A673 (cell line): ENCODE measurements around the gene MB21D2. TPM values are rescaled to one million over a fixed set of nuclear protein-coding genes. Genes with fewer than 3 reads are reported as not detected.

ENCODE experiments used
- BruUV-seq: library from RNA; stranded (reverse); fragments of 400-500 nt; replicated peaks from 2 replicates; lab custom pipeline; 2021; lab: Mats Ljungman, UMichigan
- CTCF ChIA-PET: fragments of 300-600 bp; sonication (Branson Sonifier 250); formaldehyde crosslinking; loops from one replicate; lab custom pipeline; 2022; ENCODE audit warnings: antibody characterized with exemption; lab: Charles Lee
- POLR2A ChIA-PET: fragments of 300-600 bp; sonication (Branson Sonifier 250); formaldehyde crosslinking; loops from one replicate; lab custom pipeline; 2022; ENCODE audit warnings: antibody characterized with exemption; ENCODE audit not compliant: low non-redundant PET; lab: Charles Lee
- DNase-seq: peaks from one replicate; pipeline ENCODE4 v3.0.0-alpha.2; 2015; ENCODE audit warnings: low spot score
- H3K27ac ChIP-seq: fragments of 200-600 bp; sonication (generic); 2 replicates; pipeline ENCODE4 v1.5.1; 2016; ENCODE audit warnings: mixed run types, low read depth, mild to moderate bottlenecking, mixed read lengths, antibody characterized with exemption, low read length; ENCODE audit not compliant: poor library complexity, severe bottlenecking
- H3K27me3 ChIP-seq: fragments of 200-600 bp; sonication (generic); replicated peaks from 2 replicates; pipeline ENCODE4 v1.6.1; 2017; ENCODE audit warnings: mixed run types, low read depth, mild to moderate bottlenecking, mixed read lengths, antibody characterized with exemption, low read length; ENCODE audit not compliant: insufficient read depth, poor library complexity
- H3K36me3 ChIP-seq: fragments of 200-600 bp; sonication (generic); 2 replicates; pipeline ENCODE4 v1.6.1; 2016; ENCODE audit warnings: mixed run types, mild to moderate bottlenecking, mixed read lengths, antibody characterized with exemption, low read length; ENCODE audit not compliant: insufficient read depth, poor library complexity, severe bottlenecking
- H3K4me1 ChIP-seq: fragments of 200-600 bp; sonication (generic); 2 replicates; pipeline ENCODE4 v1.6.1; 2017; ENCODE audit warnings: mixed run types, mild to moderate bottlenecking, mixed read lengths, antibody characterized with exemption, low read length; ENCODE audit not compliant: insufficient read depth, poor library complexity, severe bottlenecking
- H3K4me3 ChIP-seq: fragments of 200-600 bp; sonication (generic); 2 replicates; pipeline ENCODE4 v1.5.1; 2016; ENCODE audit warnings: low read depth, mixed run types, mild to moderate bottlenecking, mixed read lengths, low read length; ENCODE audit not compliant: poor library complexity, severe bottlenecking
- H3K9me3 ChIP-seq: fragments of 200-600 bp; sonication (generic); 2 replicates; pipeline ENCODE4 v1.6.1; 2016; ENCODE audit warnings: mixed run types, low read depth, mild to moderate bottlenecking, mixed read lengths, antibody characterized with exemption, low read length; ENCODE audit not compliant: poor library complexity, severe bottlenecking
- CTCF ChIP-seq: fragments of 300-800, 200-600 bp; sonication (generic); conservative IDR thresholded peaks from 2 replicates; pipeline ENCODE4 v1.5.1; 2017; ENCODE audit warnings: low read depth, mild to moderate bottlenecking, antibody characterized with exemption, low read length, moderate library complexity, mixed read lengths
- EZH2 ChIP-seq: fragments of 200-600 bp; sonication (generic); IDR thresholded peaks from 2 replicates; pipeline ENCODE4 v1.6.1; 2017; ENCODE audit warnings: borderline replicate concordance, low read depth, mild to moderate bottlenecking, mixed read lengths, antibody characterized with exemption, low read length; ENCODE audit not compliant: poor library complexity, severe bottlenecking
- intact Hi-C: fragments of 100-400 bp; cut with micrococcal nuclease; formaldehyde crosslinking; loops from one replicate; pipeline ENCODE4 v1.10.0; 2022; ENCODE audit not compliant: unreplicated experiment
- total RNA-seq: library from RNA; stranded (reverse); gene quantifications from 2 replicates; pipeline ENCODE4 v1.2.3, GENCODE V29; 2021

MB21D2 gene
- total RNA-seq, 1 experiment from 2014 or later, result 8.1 TPM

GRCh38 chr3:192843119-192843518 is 74.5 kb downstream of the MB21D2 start:
- no peak for TF ChIP-seq EZH2
- no peak for TF ChIP-seq CTCF
- POLR2A ChIA-PET, result interaction anchor here (0.6 kb wide), 1 partner anchor 15 kb away, joined by 5 read pairs; no protein-coding TSS in a partner anchor

GRCh38 chr3:192842711-192843110 is 74.9 kb downstream of the MB21D2 start:
- Histone ChIP-seq H3K4me1 (peaks cover 3% of the 10 kb centered on the region), H3K27ac (no peak overlapping the region), H3K27me3 (no peaks in the 10 kb centered on the region), H3K9me3 (no peaks in the 10 kb centered on the region), H3K36me3 (no peaks in the 10 kb centered on the region), H3K4me3 (no peak overlapping the region)
- POLR2A ChIA-PET, result no interaction called here
- CTCF ChIA-PET, result no interaction called here
- intact Hi-C loops, result no loop called here
- TF ChIP-seq EZH2 (no peak), CTCF (no peak)
- no TSS peak for BruUV-seq
- DNase-seq, result no peak

More at GRCh38 chr3:192843119-192843518, 74.5 kb downstream of the MB21D2 start:
- Histone ChIP-seq H3K4me3 (no peak overlapping the region), H3K27me3 (no peaks in the 10 kb centered on the region), H3K36me3 (no peaks in the 10 kb centered on the region), H3K27ac (no peak overlapping the region), H3K4me1 (peaks cover 7% of the 10 kb centered on the region), H3K9me3 (no peaks in the 10 kb centered on the region)
- BruUV-seq, result no TSS peak
- intact Hi-C loops, result no loop called here
- CTCF ChIA-PET, result no interaction called here
- DNase-seq, result no peak

GRCh38 chr3:192842138-192842537 is 75.5 kb downstream of the MB21D2 start:
- H3K36me3 ChIP-seq, result no peaks in the 10 kb centered on the region
- TF ChIP-seq EZH2 (no peak), CTCF (no peak)
- H3K27ac ChIP-seq, result no peak overlapping the region
- no peaks in the 10 kb centered on the region for H3K9me3 ChIP-seq
- ChIA-PET POLR2A (interaction anchor here (0.6 kb wide), 1 partner anchor 196 kb away, joined by 9 read pairs; no protein-coding TSS in a partner anchor), CTCF (no interaction called here)
- no peak for DNase-seq
- no peaks in the 10 kb centered on the region for H3K4me1 ChIP-seq
- intact Hi-C loops, result no loop called here
- H3K4me3 ChIP-seq, result no peak overlapping the region
- no peaks in the 10 kb centered on the region for H3K27me3 ChIP-seq
- BruUV-seq, result no TSS peak
